Measurements from ENCODE around the gene KCTD17. TPM values are rescaled to one million over a fixed set of nuclear protein-coding genes. Genes with fewer than 3 reads are reported as not detected.

The KCTD17 gene
- total RNA-seq, 4 donors from 2014 or later: 0.59 to 31.7 (median 15.4) TPM

DNA sequence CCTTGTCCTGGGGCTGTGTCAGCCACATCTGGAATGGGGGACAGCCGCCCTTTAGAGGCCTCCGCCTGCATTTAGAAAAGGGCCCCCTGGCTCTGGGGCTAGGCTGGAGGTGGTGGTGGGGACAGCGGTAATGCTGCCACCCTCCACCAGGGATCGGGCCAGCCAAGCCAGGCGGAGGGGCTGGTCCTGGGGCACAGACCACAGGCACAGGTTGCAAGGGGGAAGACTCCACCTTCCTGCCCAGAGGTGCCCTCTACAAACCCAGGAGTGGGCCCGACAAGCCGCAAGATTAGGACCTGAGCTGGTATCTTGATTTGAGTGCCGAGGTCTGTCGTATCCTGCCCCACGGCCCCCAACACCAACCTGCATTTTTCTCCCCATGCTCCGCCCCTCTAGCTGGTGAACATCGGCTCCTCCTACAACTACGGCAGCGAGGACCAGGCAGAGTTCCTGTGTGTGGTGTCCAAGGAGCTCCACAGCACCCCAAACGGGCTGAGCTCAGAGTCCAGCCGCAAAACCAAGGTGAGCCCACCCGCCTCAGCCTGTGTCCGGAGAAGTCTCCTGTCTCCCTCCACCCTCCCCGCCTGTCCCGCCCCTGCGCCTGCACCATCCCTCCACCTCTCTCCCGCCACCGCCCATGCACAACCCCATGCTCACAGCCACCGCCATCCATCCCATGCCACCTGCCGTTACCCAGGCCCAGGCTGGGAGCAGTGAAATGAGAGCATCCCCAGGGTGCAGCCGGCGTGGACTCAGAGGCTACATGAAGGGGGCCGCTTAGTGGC is 7.6 kb downstream of the KCTD17 start:
- H3K4me3 ChIP-seq: no peak overlapping the region
- TF ChIP-seq POLR2A (IDR thresholded peaks at IDR 0.05): no peak
- no peak for TF ChIP-seq CTCF (IDR thresholded peaks at IDR 0.05)
- H3K27me3 ChIP-seq: no peaks in the 10 kb centered on the region
- intact Hi-C loops (cut with DNase I; ENCODE audit: low total_unique reads): no loop called here
- H3K4me1 ChIP-seq: no peaks in the 10 kb centered on the region
- no peak overlapping the region for H3K27ac ChIP-seq
- DNase-seq: no peak
- H3K9me3 ChIP-seq: no peaks in the 10 kb centered on the region
- no peaks in the 10 kb centered on the region for H3K36me3 ChIP-seq

DNA sequence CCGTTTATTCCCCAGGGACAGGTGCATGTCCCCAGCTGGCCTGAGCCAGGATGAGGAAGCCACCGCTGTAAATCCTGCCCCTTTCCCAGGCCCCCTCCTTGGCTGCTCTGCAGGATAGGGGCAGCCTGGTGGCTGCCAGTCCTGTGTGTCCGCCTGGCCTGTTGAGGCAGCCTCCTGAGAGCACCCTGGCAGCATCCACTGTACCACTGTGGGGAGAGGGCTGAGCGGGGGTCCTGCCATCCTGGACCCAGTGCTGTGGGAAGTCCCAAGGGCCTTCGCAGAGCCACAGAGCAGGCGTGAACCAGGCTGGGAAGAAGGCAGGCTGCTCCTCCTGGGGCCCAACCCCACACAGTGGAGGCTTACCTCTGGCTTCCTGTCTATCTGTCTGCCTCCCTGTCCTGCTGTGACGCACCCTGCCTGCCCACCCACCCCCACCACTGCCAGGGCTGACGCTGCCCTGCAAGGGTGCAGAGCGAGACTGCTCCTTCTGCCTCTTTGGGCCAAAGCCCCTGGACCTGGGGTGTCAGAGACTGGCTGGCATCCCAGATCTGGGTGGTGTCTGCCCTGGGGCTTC is 8.4 kb downstream of the KCTD17 start:
- Histone ChIP-seq H3K27me3 (no peaks in the 10 kb centered on the region), H3K27ac (no peak overlapping the region), H3K9me3 (no peaks in the 10 kb centered on the region), H3K36me3 (no peaks in the 10 kb centered on the region), H3K4me1 (no peaks in the 10 kb centered on the region), H3K4me3 (no peak overlapping the region)
- TF ChIP-seq POLR2A (IDR thresholded peaks at IDR 0.05) (no peak), CTCF (IDR thresholded peaks at IDR 0.05) (no peak)
- DNase-seq: no peak
- intact Hi-C loops (cut with DNase I; ENCODE audit: low total_unique reads): no loop called here

DNA sequence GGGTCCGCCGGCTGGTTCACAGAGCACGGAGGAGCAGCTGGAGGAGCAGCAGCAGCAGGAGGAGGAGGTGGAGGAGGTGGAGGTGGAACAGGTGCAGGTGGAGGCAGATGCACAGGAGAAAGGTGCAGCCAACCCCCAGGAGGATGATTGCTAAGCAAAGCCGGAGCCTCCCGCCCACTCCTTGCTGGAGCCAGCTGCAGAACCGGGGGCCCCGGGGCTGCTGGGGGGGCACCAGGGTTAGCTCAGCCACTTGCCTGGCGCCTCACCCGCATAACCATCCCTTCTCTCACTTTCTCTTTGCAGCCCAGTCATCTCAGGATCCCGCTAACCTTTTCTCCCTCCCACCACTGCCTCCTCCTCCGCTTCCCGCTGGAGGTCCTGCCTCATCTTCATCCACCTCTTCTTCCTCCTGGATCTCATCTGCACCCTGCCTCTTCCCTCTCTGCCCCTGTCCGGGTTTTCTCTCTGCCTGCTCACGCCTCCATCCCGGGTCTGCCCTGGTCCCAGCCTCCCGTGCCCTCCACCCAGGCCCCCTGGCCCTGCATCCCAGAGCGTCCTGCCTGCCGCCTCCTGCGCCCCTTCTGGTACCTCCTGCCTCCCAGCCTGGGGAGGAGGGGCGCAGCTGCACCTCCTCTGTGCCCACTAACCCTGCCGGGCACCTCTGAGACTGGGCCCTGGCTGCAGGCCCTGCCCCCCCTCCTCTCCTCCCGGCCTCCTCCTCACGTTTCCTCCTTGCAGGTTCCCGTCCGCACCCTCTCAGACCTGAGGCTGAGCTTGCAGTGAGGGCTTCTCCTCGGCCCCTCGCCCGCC is 9.5 kb downstream of the KCTD17 start:
- intact Hi-C loops (cut with DNase I; ENCODE audit: low total_unique reads): no loop called here
- Histone ChIP-seq H3K9me3 (no peaks in the 10 kb centered on the region), H3K27me3 (no peaks in the 10 kb centered on the region), H3K27ac (no peak overlapping the region), H3K4me1 (no peaks in the 10 kb centered on the region), H3K36me3 (no peaks in the 10 kb centered on the region), H3K4me3 (no peak overlapping the region)
- TF ChIP-seq POLR2A (IDR thresholded peaks at IDR 0.05) (no peak), CTCF (IDR thresholded peaks at IDR 0.05) (no peak)
- no peak for DNase-seq

DNA sequence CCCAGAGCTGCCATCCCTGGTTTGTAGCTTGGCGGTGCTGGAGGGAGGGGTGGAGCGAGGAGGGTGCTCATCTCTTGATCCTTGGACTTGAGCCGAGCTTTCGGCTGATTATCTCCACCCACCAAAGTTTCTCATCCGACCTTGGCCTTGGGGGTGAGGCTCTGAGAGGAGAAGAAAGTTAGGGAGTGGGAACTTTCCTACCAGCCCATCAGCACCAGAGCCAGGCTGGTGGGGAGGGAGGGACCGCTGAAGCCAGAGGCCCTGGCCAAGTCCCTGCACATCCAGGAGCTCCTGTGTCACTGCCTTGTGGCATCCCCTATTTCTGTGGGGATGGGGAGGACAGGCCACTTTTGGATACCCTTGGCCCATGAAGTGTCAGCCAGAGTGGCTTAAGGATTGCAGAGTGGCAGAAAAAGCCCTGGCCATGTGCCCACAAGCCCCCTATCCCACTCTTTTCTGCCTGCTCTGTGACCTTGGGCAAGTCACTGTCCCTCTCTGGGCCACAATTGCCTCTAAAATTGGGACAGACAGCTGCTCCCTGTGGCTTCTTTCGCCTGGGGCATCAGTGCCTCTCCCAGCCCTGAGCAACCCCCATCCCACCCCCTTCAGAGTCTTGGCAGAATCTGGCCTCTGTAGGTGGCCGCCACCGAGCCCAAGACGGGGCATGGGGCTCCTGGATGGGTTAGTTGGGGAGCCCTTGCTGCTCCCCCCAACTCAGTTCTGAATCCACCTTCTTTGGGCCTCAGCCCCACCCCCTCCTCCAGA is 10.3 kb downstream of the KCTD17 start:
- H3K36me3 ChIP-seq: no peaks in the 10 kb centered on the region
- H3K4me1 ChIP-seq: no peaks in the 10 kb centered on the region
- H3K27ac ChIP-seq: no peak overlapping the region
- H3K27me3 ChIP-seq: no peaks in the 10 kb centered on the region
- TF ChIP-seq POLR2A (IDR thresholded peaks at IDR 0.05): no peak
- no peak for TF ChIP-seq CTCF (IDR thresholded peaks at IDR 0.05)
- no peak for DNase-seq
- no peak overlapping the region for H3K4me3 ChIP-seq
- intact Hi-C loops (cut with DNase I; ENCODE audit: low total_unique reads): no loop called here
- no peaks in the 10 kb centered on the region for H3K9me3 ChIP-seq
